DMS114 treated with DMSO at 0.1 percent for 48 hours (cell line): ENCODE results near the gene SPON2.
"Not testable (repeated sequence)": the region's sequence is repeated elsewhere in the genome, so short reads cannot be mapped to it uniquely, and the experiment has no call there.

Source experiments
- DNase-seq: peaks from one replicate; lab custom pipeline; 2025; ENCODE audit not compliant: unreplicated experiment; lab: John Stamatoyannopoulos, UW

The SPON2 gene

GRCh38 chr4:1152290-1152689 lies 20.1 kb downstream of the SPON2 start:
- no peak for DNase-seq

GRCh38 chr4:1151541-1151940 lies 20.8 kb downstream of the SPON2 start:
- no peak for DNase-seq

GRCh38 chr4:1150875-1151274 lies 21.5 kb downstream of the SPON2 start:
- no peak for DNase-seq

GRCh38 chr4:1139860-1140259 lies 32.5 kb downstream of the SPON2 start:
- no peak for DNase-seq

GRCh38 chr4:1137850-1138249 lies 34.5 kb downstream of the SPON2 start:
- no peak for DNase-seq

GRCh38 chr4:1137063-1137776 lies 35.2 kb downstream of the SPON2 start:
- no peak for DNase-seq

GRCh38 chr4:1136048-1136447 lies 36.3 kb downstream of the SPON2 start:
- no peak for DNase-seq

GRCh38 chr4:1133033-1133432 lies 39.4 kb downstream of the SPON2 start:
- no peak for DNase-seq

GRCh38 chr4:1130316-1131186 lies 41.8 kb downstream of the SPON2 start:
- peak; percentile 31 for DNase-seq

- no peak for DNase-seq
Observed at GRCh38 chr4:1126506-1126905, 45.9 kb downstream of the SPON2 start.

- not testable (repeated sequence) for DNase-seq
Observed at GRCh38 chr4:1125466-1125865, 46.9 kb downstream of the SPON2 start.

GRCh38 chr4:1124818-1125217 lies 47.6 kb downstream of the SPON2 start:
- DNase-seq: no peak

- no peak for DNase-seq
Observed at GRCh38 chr4:1122505-1122904, 49.9 kb downstream of the SPON2 start.
